Gastrocnemius medialis (tissue), 4 donors: ENCODE results near the gene LTBP1. TPM values are rescaled to one million over a fixed set of nuclear protein-coding genes. Genes with fewer than 3 reads are reported as not detected.

ENCODE experiments used
- ATAC-seq, 2 donors: fragments of 150-250 bp; one replicate each; pipeline ENCODE4 v1.9.1; 2016
- DNase-seq, 2 donors: peaks; one replicate each; pipeline ENCODE4 v3.0.0-alpha.2; 2019
- H3K27ac ChIP-seq, 4 donors: fragments of 200-600 bp; sonication (generic); 1 replicate in 1 of 4; 2 replicates in 3 of 4; pipeline ENCODE4 v1.5.1; 2016 to 2018; ENCODE audit warnings: mild to moderate bottlenecking in 2 of 4, moderate library complexity in 1 of 4
- H3K27me3 ChIP-seq, 3 donors: fragments of 200-600 bp; sonication (generic) in 2 of 3; 1 replicate in 1 of 3; 2 replicates in 2 of 3; pipeline versions ENCODE4 v1.5.1 to v1.6.0; 2016 to 2019; ENCODE audit warnings: mild to moderate bottlenecking in 1 of 3, moderate library complexity in 1 of 3
- H3K36me3 ChIP-seq, 2 donors: fragments of 200-600 bp; sonication (generic) in 1 of 2; one replicate each; pipeline ENCODE4 v1.5.1; 2017 to 2018
- H3K4me1 ChIP-seq, 2 donors: fragments of 200-600 bp; sonication (generic) in 1 of 2; one replicate each; pipeline ENCODE4 v1.5.1; 2016 to 2017; ENCODE audit warnings: mild to moderate bottlenecking in 2 of 2
- H3K4me3 ChIP-seq, 4 donors: fragments of 200-600 bp; sonication (generic) in 3 of 4; 1 replicate in 1 of 4; 2 replicates in 3 of 4; pipeline ENCODE4 v1.5.1; 2016 to 2019; ENCODE audit warnings: mild to moderate bottlenecking in 2 of 4
- H3K9me3 ChIP-seq, 3 donors: fragments of 200-600 bp; sonication (generic) in 2 of 3; 1 replicate in 1 of 3; 2 replicates in 2 of 3; pipeline ENCODE4 v1.5.1; 2016 to 2019
- POLR2A ChIP-seq, 2 donors: fragments of 450-650 bp; IDR thresholded peaks; one replicate each; pipeline ENCODE4 v1.6.1; 2017; ENCODE audit warnings: antibody characterized with exemption in 2 of 2, mild to moderate bottlenecking in 2 of 2, moderate library complexity in 2 of 2
- in situ Hi-C, 4 donors: fragments of 200-750 bp; cut with MboI; loops; one replicate each; pipeline versions ENCODE4 v1.15.0 to v1.8.0; 2017; ENCODE audit warnings: low sequenced_read_pairs in 4 of 4
- intact Hi-C: fragments of 100-400 bp; cut with DNase I; formaldehyde crosslinking; loops from one replicate; pipeline ENCODE4 v1.15.1; 2023; ENCODE audit warnings: low total_unique reads
- total RNA-seq, 4 donors: library from RNA; depleted of rRNA; stranded (reverse); fragments of >200 nt; gene quantifications; one replicate each; pipeline versions ENCODE4 v1.1.0 to v1.2.3, GENCODE V29; 2016
- TF ChIP-seq, protein P1 (sequence below), 5 experiments: fragments of 450-650 bp in 3 of 5; fragments of 200-600 bp in 2 of 5; sonication (generic) in 2 of 5; IDR thresholded peaks in 4 of 5; conservative IDR thresholded peaks in 1 of 5; 1 replicate in 4 of 5; 2 replicates in 1 of 5; pipeline ENCODE4 v1.5.1; 2016 to 2019; ENCODE audit warnings: antibody characterized with exemption in 5 of 5, mild to moderate bottlenecking in 3 of 5, moderate library complexity in 3 of 5

The LTBP1 gene
- total RNA-seq, 4 donors from 2014 or later = 8.0 to 42.8 (median 18.4) TPM

DNA sequence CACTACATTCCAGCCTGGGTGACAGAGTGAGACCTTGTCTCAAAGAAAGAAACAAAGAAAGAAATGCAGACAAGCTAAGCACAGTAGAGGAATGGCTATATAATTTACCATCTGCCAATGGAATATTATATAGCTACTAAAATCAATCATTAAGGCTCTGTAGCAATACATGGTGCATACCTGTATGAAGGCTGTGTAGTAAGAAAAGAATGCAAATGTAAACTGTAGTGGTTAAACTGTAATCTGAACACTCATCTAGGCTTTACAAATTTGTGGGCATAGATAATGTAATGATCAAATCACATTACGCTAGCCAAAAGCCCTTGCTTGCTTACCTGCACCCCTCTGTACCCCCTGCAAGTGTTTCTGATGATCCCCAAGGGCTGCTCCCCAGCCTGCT lies 230.9 kb downstream of the LTBP1 start:
- no peaks in the 10 kb centered on the region for H3K4me1 ChIP-seq
- H3K4me3 ChIP-seq = no peak overlapping the region
- intact Hi-C loops (no loop called here), in situ Hi-C loops (no loop called here)
- H3K27ac ChIP-seq = no peak overlapping the region
- no peak for DNase-seq
- no peaks in the 10 kb centered on the region for H3K27me3 ChIP-seq
- ATAC-seq = no peak
- H3K36me3 ChIP-seq = no peaks in the 10 kb centered on the region
- no peaks in the 10 kb centered on the region for H3K9me3 ChIP-seq
- no peak for TF ChIP-seq POLR2A (IDR thresholded peaks at IDR 0.05)
- TF ChIP-seq, protein P1, sequence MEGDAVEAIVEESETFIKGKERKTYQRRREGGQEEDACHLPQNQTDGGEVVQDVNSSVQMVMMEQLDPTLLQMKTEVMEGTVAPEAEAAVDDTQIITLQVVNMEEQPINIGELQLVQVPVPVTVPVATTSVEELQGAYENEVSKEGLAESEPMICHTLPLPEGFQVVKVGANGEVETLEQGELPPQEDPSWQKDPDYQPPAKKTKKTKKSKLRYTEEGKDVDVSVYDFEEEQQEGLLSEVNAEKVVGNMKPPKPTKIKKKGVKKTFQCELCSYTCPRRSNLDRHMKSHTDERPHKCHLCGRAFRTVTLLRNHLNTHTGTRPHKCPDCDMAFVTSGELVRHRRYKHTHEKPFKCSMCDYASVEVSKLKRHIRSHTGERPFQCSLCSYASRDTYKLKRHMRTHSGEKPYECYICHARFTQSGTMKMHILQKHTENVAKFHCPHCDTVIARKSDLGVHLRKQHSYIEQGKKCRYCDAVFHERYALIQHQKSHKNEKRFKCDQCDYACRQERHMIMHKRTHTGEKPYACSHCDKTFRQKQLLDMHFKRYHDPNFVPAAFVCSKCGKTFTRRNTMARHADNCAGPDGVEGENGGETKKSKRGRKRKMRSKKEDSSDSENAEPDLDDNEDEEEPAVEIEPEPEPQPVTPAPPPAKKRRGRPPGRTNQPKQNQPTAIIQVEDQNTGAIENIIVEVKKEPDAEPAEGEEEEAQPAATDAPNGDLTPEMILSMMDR (IDR thresholded peaks at IDR 0.05 in 4 of 5, conservative IDR thresholded peaks at IDR 0.05 in 1 of 5) = no peak

DNA sequence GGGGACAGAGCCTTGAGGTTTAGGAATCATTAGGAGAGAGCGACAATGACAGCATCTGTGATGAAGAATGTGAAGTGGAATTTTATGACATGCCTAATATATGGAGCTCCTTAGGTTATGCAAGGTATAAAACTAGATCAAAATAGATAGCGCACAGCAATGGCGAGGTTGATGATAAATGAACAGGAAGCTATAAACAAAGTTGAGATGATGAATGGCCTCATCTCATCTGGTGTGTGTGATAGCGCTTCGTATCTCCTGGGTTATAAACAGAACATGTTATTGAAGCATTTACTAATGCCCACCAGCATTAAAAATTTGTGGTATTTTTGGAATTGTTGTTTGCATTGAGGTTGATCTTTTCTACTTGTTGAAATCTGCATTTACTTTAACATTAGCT lies 231.5 kb downstream of the LTBP1 start:
- Histone ChIP-seq H3K4me3 (no peak overlapping the region), H3K4me1 (no peaks in the 10 kb centered on the region), H3K27me3 (no peaks in the 10 kb centered on the region), H3K27ac (no peak overlapping the region), H3K9me3 (no peaks in the 10 kb centered on the region), H3K36me3 (no peaks in the 10 kb centered on the region)
- ATAC-seq = no peak
- intact Hi-C loops (no loop called here), in situ Hi-C loops (no loop called here)
- TF ChIP-seq, protein P1 (IDR thresholded peaks at IDR 0.05 in 4 of 5, conservative IDR thresholded peaks at IDR 0.05 in 1 of 5) = no peak
- TF ChIP-seq POLR2A (IDR thresholded peaks at IDR 0.05) = no peak
- no peak for DNase-seq

DNA sequence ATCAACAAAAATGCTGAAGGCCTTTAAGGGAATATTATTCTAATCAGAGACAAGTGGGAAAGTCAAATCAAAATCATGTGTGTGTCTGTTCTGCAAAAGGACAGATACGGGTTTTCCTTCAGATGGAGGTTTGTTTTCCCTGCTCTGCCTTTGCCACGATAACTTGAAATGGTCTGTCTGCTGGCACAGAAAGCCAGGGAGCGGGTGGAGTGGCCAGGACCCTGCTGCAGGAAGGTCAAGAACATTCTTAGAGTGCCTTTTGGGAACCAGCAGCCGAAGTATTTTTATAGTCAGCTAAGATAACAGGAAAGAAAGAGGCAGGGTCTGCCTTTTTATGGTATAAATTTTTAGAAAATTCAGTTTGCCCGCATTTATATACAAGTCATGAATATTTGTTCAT lies 234.2 kb downstream of the LTBP1 start:
- Histone ChIP-seq H3K27me3 (no peaks in the 10 kb centered on the region), H3K36me3 (no peaks in the 10 kb centered on the region), H3K4me1 (no peaks in the 10 kb centered on the region), H3K27ac (no peak overlapping the region), H3K9me3 (no peaks in the 10 kb centered on the region), H3K4me3 (no peak overlapping the region)
- no peak for DNase-seq
- in situ Hi-C loops = no loop called here
- TF ChIP-seq, protein P1 (IDR thresholded peaks at IDR 0.05 in 4 of 5, conservative IDR thresholded peaks at IDR 0.05 in 1 of 5) = no peak
- TF ChIP-seq POLR2A (IDR thresholded peaks at IDR 0.05) = no peak
- ATAC-seq = no peak
- intact Hi-C loops = no loop called here

DNA sequence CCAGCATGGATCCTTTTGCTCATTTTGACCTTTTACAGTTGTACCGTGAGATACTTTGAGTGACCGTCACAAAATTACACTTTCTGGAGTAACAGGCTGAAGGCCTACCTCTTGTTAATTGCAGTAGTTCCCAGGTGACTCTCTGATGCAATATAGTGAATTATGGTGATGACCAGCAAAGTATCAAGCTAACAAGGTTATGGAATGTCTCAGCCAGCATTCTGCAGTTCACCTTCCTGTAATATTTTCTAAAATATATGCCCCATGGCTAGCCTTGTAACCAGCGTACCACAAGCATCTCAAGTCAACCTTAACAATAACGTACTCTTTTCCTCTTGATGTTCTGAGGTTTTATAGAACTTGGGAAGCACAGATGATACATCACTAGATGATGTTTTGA lies 234.7 kb downstream of the LTBP1 start:
- Histone ChIP-seq H3K36me3 (no peaks in the 10 kb centered on the region), H3K4me1 (no peaks in the 10 kb centered on the region), H3K27me3 (no peaks in the 10 kb centered on the region), H3K9me3 (no peaks in the 10 kb centered on the region), H3K4me3 (no peak overlapping the region), H3K27ac (no peak overlapping the region)
- TF ChIP-seq POLR2A (IDR thresholded peaks at IDR 0.05) = no peak
- TF ChIP-seq, protein P1 (IDR thresholded peaks at IDR 0.05 in 4 of 5, conservative IDR thresholded peaks at IDR 0.05 in 1 of 5) = no peak
- no peak for DNase-seq
- intact Hi-C loops (no loop called here), in situ Hi-C loops (no loop called here)
- no peak for ATAC-seq

DNA sequence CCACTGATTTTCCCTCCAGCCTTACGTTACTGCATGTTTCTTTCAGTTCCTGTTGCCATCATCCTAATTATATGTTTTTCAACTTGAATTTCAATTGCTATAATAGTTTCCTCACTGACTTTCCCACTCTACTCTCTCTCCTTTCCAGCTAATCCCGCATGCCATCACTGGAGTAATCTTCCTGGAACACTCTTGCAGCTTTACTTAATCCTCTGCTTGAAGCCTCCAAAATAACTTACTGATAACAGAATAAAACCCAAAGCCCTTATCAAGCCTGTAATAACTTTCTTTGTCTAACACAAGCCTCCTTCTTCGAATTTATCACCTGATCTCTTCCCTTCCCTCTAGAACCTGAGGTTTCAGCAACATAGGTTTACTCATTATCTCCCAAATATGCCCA lies 237.3 kb downstream of the LTBP1 start:
- Histone ChIP-seq H3K9me3 (no peaks in the 10 kb centered on the region), H3K4me3 (no peak overlapping the region), H3K4me1 (no peaks in the 10 kb centered on the region), H3K27me3 (no peaks in the 10 kb centered on the region), H3K27ac (no peak overlapping the region), H3K36me3 (peaks cover 0 to 10% of the 10 kb centered on the region in 2 donors)
- intact Hi-C loops = no loop called here
- TF ChIP-seq, protein P1 (IDR thresholded peaks at IDR 0.05 in 4 of 5, conservative IDR thresholded peaks at IDR 0.05 in 1 of 5) = no peak
- no peak for TF ChIP-seq POLR2A (IDR thresholded peaks at IDR 0.05)
- DNase-seq (no peak), ATAC-seq (no peak)
- in situ Hi-C loops = no loop called here
